DOHH2 (cell line): ENCODE measurements around the gene TPCN1.

Source experiments
- H3F3A ChIP-seq: fragments of 200-600 bp; sonication (generic), shearing (Covaris generic); 2 replicates; pipeline ENCODE4 v1.6.0; 2016; ENCODE audit warnings: antibody characterized with exemption, mild to moderate bottlenecking; ENCODE audit not compliant: control insufficient read depth, insufficient read depth
- H3K27ac ChIP-seq: fragments of 200-600 bp; sonication (generic); 2 replicates; pipeline ENCODE4 v1.5.1; 2014; ENCODE audit warnings: low read depth, mild to moderate bottlenecking, low read length, moderate library complexity
- H3K27me3 ChIP-seq: fragments of 200-600 bp; sonication (generic); 2 replicates; pipeline ENCODE4 v1.6.1; 2014; ENCODE audit warnings: mild to moderate bottlenecking, low read length, mixed read lengths; ENCODE audit not compliant: control insufficient read depth
- H3K36me3 ChIP-seq: fragments of 200-600 bp; sonication (generic); 2 replicates; pipeline ENCODE4 v1.6.1; 2014; ENCODE audit warnings: mild to moderate bottlenecking, low read length, moderate library complexity, mixed read lengths; ENCODE audit not compliant: control insufficient read depth
- H3K4me1 ChIP-seq: fragments of 200-600 bp; sonication (generic); 2 replicates; pipeline ENCODE4 v1.6.1; 2014; ENCODE audit warnings: mild to moderate bottlenecking, low read length, mixed read lengths; ENCODE audit not compliant: control insufficient read depth
- H3K4me2 ChIP-seq: fragments of 200-600 bp; sonication (generic); 2 replicates; pipeline ENCODE4 v1.6.0; 2014; ENCODE audit warnings: mild to moderate bottlenecking, low read length, moderate library complexity
- H3K4me3 ChIP-seq: fragments of 200-600 bp; sonication (generic); 2 replicates; pipeline ENCODE4 v1.5.1; 2014; ENCODE audit warnings: mild to moderate bottlenecking, low read length, mixed read lengths
- H3K79me2 ChIP-seq: fragments of 200-600 bp; sonication (generic); 2 replicates; pipeline ENCODE4 v1.6.1; 2014; ENCODE audit warnings: mild to moderate bottlenecking, low read length, mixed read lengths; ENCODE audit not compliant: control insufficient read depth
- H3K9me2 ChIP-seq: fragments of 200-600 bp; sonication (generic); replicated peaks from 2 replicates; pipeline ENCODE4 v1.6.1; 2014; ENCODE audit warnings: mild to moderate bottlenecking, low read length, mixed read lengths; ENCODE audit not compliant: control insufficient read depth
- H3K9me3 ChIP-seq: fragments of 200-600 bp; sonication (generic); 2 replicates; pipeline ENCODE4 v1.6.1; 2014; ENCODE audit warnings: antibody characterized with exemption, low read length, mixed read lengths; ENCODE audit not compliant: control insufficient read depth, insufficient read depth
- H4K20me1 ChIP-seq: fragments of 200-600 bp; sonication (generic); 2 replicates; pipeline ENCODE4 v1.6.0; 2014; ENCODE audit warnings: low read depth, mild to moderate bottlenecking, antibody characterized with exemption, low read length, moderate library complexity; ENCODE audit not compliant: control insufficient read depth, insufficient read depth
- CTCF ChIP-seq: fragments of 200-600 bp; sonication (generic); IDR thresholded peaks from one replicate; pipeline ENCODE4 v1.5.1; 2014; ENCODE audit warnings: antibody characterized with exemption, mild to moderate bottlenecking, low read depth, low read length; ENCODE audit not compliant: poor library complexity, severe bottlenecking
- EZH2phosphoT487 ChIP-seq: fragments of 200-600 bp; sonication (generic); IDR thresholded peaks from 2 replicates; pipeline ENCODE4 v1.6.1; 2017; ENCODE audit warnings: borderline replicate concordance, mild to moderate bottlenecking, antibody characterized with exemption, low read length, moderate library complexity, mixed read lengths

Gene TPCN1

GRCh38 chr12:113237748-113238147, 16.5 kb downstream of the TPCN1 start:
- H3K9me2 ChIP-seq, result no peaks in the 10 kb centered on the region
- TF ChIP-seq CTCF (no peak), EZH2phosphoT487 (no peak)
- peaks cover 95% of the 10 kb centered on the region for H3K79me2 ChIP-seq
- peaks cover 12% of the 10 kb centered on the region for H3F3A ChIP-seq
- peak overlapping the region; percentile 28 for H3K27ac ChIP-seq
- H4K20me1 ChIP-seq, result peaks cover 12% of the 10 kb centered on the region
- H3K9me3 ChIP-seq, result no peaks in the 10 kb centered on the region
- H3K27me3 ChIP-seq, result no peaks in the 10 kb centered on the region
- H3K36me3 ChIP-seq, result peaks cover 94% of the 10 kb centered on the region
- peaks cover 83% of the 10 kb centered on the region for H3K4me1 ChIP-seq
- no peak overlapping the region for H3K4me3 ChIP-seq
- H3K4me2 ChIP-seq, result peak overlapping the region; percentile 24

- peaks cover 12% of the 10 kb centered on the region for H4K20me1 ChIP-seq
- TF ChIP-seq CTCF, result no peak
- no peak for TF ChIP-seq EZH2phosphoT487
- H3K27ac ChIP-seq, result peak overlapping the region; percentile 28
Observed at GRCh38 chr12:113238309-113238708, 17.0 kb downstream of the TPCN1 start.

GRCh38 chr12:113239288-113239771, 18.1 kb downstream of the TPCN1 start:
- peaks cover 11% of the 10 kb centered on the region for H3F3A ChIP-seq
- peaks cover 95% of the 10 kb centered on the region for H3K79me2 ChIP-seq
- peaks cover 12% of the 10 kb centered on the region for H4K20me1 ChIP-seq
- no peaks in the 10 kb centered on the region for H3K9me3 ChIP-seq
- H3K4me3 ChIP-seq, result peak overlapping the region; percentile 40; the same call in 1 of the 2 replicates
- peak overlapping the region; percentile 7; the same call in 1 of the 2 replicates for H3K4me2 ChIP-seq
- H3K9me2 ChIP-seq, result no peaks in the 10 kb centered on the region
- peak overlapping the region; percentile 24; the same call in 1 of the 2 replicates for H3K27ac ChIP-seq
- peaks cover 91% of the 10 kb centered on the region for H3K36me3 ChIP-seq
- TF ChIP-seq EZH2phosphoT487 (no peak), CTCF (no peak)
- no peaks in the 10 kb centered on the region for H3K27me3 ChIP-seq
- peaks cover 67% of the 10 kb centered on the region for H3K4me1 ChIP-seq

More at GRCh38 chr12:113238309-113238708, 17.0 kb downstream of the TPCN1 start:
- Histone ChIP-seq H3K9me3 (no peaks in the 10 kb centered on the region), H3K4me2 (peak overlapping the region; percentile 24; the same call in 1 of the 2 replicates), H3F3A (peaks cover 11% of the 10 kb centered on the region), H3K4me3 (no peak overlapping the region), H3K36me3 (peaks cover 94% of the 10 kb centered on the region), H3K27me3 (no peaks in the 10 kb centered on the region), H3K79me2 (peaks cover 98% of the 10 kb centered on the region), H3K4me1 (peaks cover 77% of the 10 kb centered on the region), H3K9me2 (no peaks in the 10 kb centered on the region)
